Measurements from ENCODE around the gene PRDM16. TPM values are rescaled to one million over a fixed set of nuclear protein-coding genes. Genes with fewer than 3 reads are reported as not detected.

Gene PRDM16
- total RNA-seq, 1 donor from 2014 or later, result 0.43 TPM

DNA sequence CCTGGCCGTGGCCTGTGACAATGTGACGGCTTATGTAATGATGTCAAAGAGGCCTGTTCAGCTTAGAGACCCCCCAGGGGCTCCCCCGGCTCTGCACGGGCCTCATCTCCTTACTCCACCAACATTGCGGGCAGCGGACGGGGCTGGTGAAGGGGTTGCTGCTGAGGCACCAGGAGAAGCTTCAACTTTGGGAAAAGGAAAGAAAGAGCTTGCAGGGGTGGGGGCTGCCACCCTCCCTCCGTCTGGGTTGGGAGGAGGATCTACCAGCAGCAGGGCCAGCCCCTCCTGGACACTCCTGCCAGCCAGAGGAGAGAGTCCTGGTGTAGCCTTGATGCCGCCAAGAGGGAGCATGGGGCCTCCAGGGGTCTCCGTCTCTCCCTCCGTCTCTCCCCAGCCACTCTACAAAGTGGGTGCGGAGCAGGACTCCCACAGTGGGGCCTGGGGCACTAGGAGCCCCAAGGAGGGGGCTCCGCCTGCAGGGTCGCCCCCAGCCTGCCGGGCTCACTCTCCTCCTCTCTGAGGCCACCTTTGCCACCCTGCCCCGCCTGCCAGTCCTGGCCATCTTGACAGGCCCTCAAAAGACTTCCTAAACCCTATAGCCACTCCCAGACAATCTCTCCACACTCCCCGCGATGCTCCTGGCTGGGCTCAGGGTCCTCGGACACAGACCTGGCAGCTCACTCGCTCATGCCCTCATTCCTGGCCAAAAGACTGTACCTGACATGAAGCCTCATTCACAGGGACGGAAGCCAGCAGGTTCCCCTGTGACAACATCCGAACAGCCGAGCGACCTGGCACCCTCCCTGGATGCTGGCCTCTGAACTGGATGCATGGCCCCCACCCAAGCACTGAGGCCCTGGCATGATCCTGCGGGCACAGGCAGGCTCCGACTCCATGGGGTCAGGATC, 255.0 kb downstream of the PRDM16 start:
- H2AFZ ChIP-seq (ENCODE audit: low read depth, low read length), result no peak overlapping the region
- no peak for TF ChIP-seq EZH2 (IDR thresholded peaks at IDR 0.05; ENCODE audit: insufficient read depth, low read length)
- TF ChIP-seq, protein P1, sequence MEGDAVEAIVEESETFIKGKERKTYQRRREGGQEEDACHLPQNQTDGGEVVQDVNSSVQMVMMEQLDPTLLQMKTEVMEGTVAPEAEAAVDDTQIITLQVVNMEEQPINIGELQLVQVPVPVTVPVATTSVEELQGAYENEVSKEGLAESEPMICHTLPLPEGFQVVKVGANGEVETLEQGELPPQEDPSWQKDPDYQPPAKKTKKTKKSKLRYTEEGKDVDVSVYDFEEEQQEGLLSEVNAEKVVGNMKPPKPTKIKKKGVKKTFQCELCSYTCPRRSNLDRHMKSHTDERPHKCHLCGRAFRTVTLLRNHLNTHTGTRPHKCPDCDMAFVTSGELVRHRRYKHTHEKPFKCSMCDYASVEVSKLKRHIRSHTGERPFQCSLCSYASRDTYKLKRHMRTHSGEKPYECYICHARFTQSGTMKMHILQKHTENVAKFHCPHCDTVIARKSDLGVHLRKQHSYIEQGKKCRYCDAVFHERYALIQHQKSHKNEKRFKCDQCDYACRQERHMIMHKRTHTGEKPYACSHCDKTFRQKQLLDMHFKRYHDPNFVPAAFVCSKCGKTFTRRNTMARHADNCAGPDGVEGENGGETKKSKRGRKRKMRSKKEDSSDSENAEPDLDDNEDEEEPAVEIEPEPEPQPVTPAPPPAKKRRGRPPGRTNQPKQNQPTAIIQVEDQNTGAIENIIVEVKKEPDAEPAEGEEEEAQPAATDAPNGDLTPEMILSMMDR (IDR thresholded peaks at IDR 0.05; ENCODE audit: insufficient read depth, low read depth, low read length), result no peak
- H3K4me3 ChIP-seq (ENCODE audit: insufficient read depth, low read depth, low read length), result no peak overlapping the region
- Mint-ChIP-seq H3K27me3 (ENCODE audit: low read depth, unreplicated experiment) (peaks cover 16% of the 10 kb centered on the region), H3K4me1 (ENCODE audit: low read depth, unreplicated experiment) (peaks cover 4% of the 10 kb centered on the region), H3K36me3 (ENCODE audit: low read depth, unreplicated experiment) (no peaks in the 10 kb centered on the region), H3K4me3 (ENCODE audit: unreplicated experiment) (peak overlapping the region; percentile 17), H3K27ac (ENCODE audit: unreplicated experiment) (peak overlapping the region; percentile 20), H3K9me3 (ENCODE audit: unreplicated experiment) (peaks cover 2% of the 10 kb centered on the region)
- H3K27ac ChIP-seq (ENCODE audit: low read depth, low read length), result no peak overlapping the region
- H3K9me3 ChIP-seq (ENCODE audit: insufficient read depth, low read depth, low read length), result no peaks in the 10 kb centered on the region
- DNase-seq (ENCODE audit: low read depth), result no peak
- H3K36me3 ChIP-seq (ENCODE audit: insufficient read depth, low read length), result no peaks in the 10 kb centered on the region
- no peak overlapping the region for H3K4me2 ChIP-seq (ENCODE audit: low read length)
- peaks cover 14% of the 10 kb centered on the region for H4K20me1 ChIP-seq (ENCODE audit: insufficient read depth, low read length)
- H3K79me2 ChIP-seq (ENCODE audit: insufficient read depth, low read length), result no peaks in the 10 kb centered on the region
- no peak for FAIRE-seq
- peaks cover 15% of the 10 kb centered on the region for H3K4me1 ChIP-seq (ENCODE audit: insufficient read depth, low read length)
- H3K9ac ChIP-seq (ENCODE audit: low read length), result no peak overlapping the region
- peaks cover 3% of the 10 kb centered on the region for H3K27me3 ChIP-seq (ENCODE audit: insufficient read depth, low read length)

DNA sequence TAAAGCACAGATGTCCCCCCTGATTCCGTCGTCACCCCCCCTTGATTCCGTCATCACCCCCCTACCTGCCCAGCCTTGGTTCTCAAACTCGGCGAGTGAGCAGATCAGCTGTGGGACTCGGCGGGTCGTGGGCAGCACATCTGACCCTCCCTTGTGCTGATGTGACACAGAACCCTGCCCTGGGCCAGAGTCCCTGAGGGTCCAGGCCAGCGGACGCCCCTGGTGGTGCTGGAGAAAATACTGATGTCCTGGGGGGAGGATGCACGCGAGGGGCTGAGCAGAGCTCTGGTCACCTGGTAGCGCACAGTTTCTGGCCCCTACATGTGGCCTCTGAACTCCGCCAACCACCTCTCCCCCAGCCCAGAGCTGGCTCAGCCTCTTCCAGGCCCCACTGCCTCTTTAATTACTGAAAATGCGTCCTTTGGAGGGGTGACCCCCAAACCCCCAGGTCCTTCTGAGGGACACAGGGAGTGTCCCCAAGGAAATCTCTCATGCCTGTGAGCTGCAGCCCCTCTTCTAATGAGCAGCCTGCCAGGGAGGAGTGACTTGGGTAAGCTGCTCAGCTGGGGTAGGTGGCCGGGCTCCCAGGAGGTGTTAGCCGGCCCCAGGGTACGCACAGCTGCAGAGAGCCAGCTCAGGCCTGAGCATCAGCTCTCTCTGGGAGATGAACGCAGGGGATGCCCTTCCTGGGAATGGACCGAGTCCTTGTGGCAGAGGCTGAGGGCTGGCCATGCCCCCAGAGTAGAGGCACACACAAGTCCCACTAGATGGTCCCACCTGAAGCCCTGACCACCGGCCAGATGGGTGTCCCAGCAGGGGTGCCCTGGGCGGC, 255.9 kb downstream of the PRDM16 start:
- no peaks in the 10 kb centered on the region for H3K36me3 ChIP-seq (ENCODE audit: insufficient read depth, low read length)
- H2AFZ ChIP-seq (ENCODE audit: low read depth, low read length), result no peak overlapping the region
- H3K4me3 Mint-ChIP-seq (ENCODE audit: unreplicated experiment), result no peak overlapping the region
- DNase-seq (ENCODE audit: low read depth) (no peak), FAIRE-seq (no peak)
- H3K4me1 ChIP-seq (ENCODE audit: insufficient read depth, low read length), result peaks cover 15% of the 10 kb centered on the region
- H3K27me3 ChIP-seq (ENCODE audit: insufficient read depth, low read length), result peaks cover 3% of the 10 kb centered on the region
- no peaks in the 10 kb centered on the region for H3K79me2 ChIP-seq (ENCODE audit: insufficient read depth, low read length)
- H4K20me1 ChIP-seq (ENCODE audit: insufficient read depth, low read length), result peaks cover 17% of the 10 kb centered on the region
- H3K4me2 ChIP-seq (ENCODE audit: low read length), result no peak overlapping the region
- no peaks in the 10 kb centered on the region for H3K36me3 Mint-ChIP-seq (ENCODE audit: low read depth, unreplicated experiment)
- no peak overlapping the region for H3K9ac ChIP-seq (ENCODE audit: low read length)
- H3K27ac ChIP-seq (ENCODE audit: low read depth, low read length), result no peak overlapping the region
- TF ChIP-seq, protein P1 (IDR thresholded peaks at IDR 0.05; ENCODE audit: insufficient read depth, low read depth, low read length), result no peak
- no peak for TF ChIP-seq EZH2 (IDR thresholded peaks at IDR 0.05; ENCODE audit: insufficient read depth, low read length)
- H3K27ac Mint-ChIP-seq (ENCODE audit: unreplicated experiment), result no peak overlapping the region
- H3K27me3 Mint-ChIP-seq (ENCODE audit: low read depth, unreplicated experiment), result peaks cover 19% of the 10 kb centered on the region
- H3K9me3 ChIP-seq (ENCODE audit: insufficient read depth, low read depth, low read length), result no peaks in the 10 kb centered on the region
- peaks cover 1% of the 10 kb centered on the region for H3K4me1 Mint-ChIP-seq (ENCODE audit: low read depth, unreplicated experiment)
- no peak overlapping the region for H3K4me3 ChIP-seq (ENCODE audit: insufficient read depth, low read depth, low read length)
- peaks cover 2% of the 10 kb centered on the region for H3K9me3 Mint-ChIP-seq (ENCODE audit: unreplicated experiment)

Data from astrocyte (in vitro differentiated cells and primary cell).